Bronchus fibroblast of lung (primary cell): ENCODE measurements around the gene PPP1R1B. TPM values are rescaled to one million over a fixed set of nuclear protein-coding genes. Genes with fewer than 3 reads are reported as not detected.

Experiments
- total RNA-seq: library from RNA; depleted of rRNA; stranded (reverse); fragments of >200 nt; gene quantifications from 2 replicates; pipeline ENCODE4 v1.2.3, GENCODE V29; 2015

PPP1R1B gene
- 0.45 TPM in 1 of 2 replicates, not detected in the other for total RNA-seq

GRCh38 chr17:39626171-39627046, at the start of gene PPP1R1B:
TSS of gene PPP1R1B (plus strand) at chr17:39626952. CDS start at chr17:39627393, 441 bp downstream.

GRCh38 chr17:39607851-39608130, 19.0 kb upstream of the PPP1R1B start, which contains the start of gene NEUROD2:
TSS of gene NEUROD2 (minus strand) at chr17:39607920. CDS start at chr17:39606599, 1,321 bp downstream.

GRCh38 chr17:39636927-39637736, 10.4 kb downstream of the PPP1R1B start, which contains the start of gene STARD3:
TSS of gene STARD3 (plus strand) at chr17:39637144. CDS start at chr17:39653532, 16,388 bp downstream.

GRCh38 chr17:39664581-39665561, 38.1 kb downstream of the PPP1R1B start, which contains the start of gene TCAP:
TSS of gene TCAP (plus strand) at chr17:39665349. CDS start at chr17:39665360, 11 bp downstream.

GRCh38 chr17:39667945-39668924, 41.5 kb downstream of the PPP1R1B start, which contains the start of gene PNMT:
TSS of gene PNMT (plus strand) at chr17:39668453. CDS start at chr17:39668476, 23 bp downstream.

Other genes starting within 250 kb of the PPP1R1B start
- gene FBXL20, start 225.3 kb upstream of the PPP1R1B start, total RNA-seq: 4.7 and 4.9 TPM in 2 replicates
- 16.8 and 17.5 TPM in 2 replicates for gene MED1, start 175.7 kb upstream of the PPP1R1B start, total RNA-seq
- gene CDK12, start 165.5 kb upstream of the PPP1R1B start, total RNA-seq: 13.2 and 16.0 TPM in 2 replicates
- not detected in 2 replicates for gene NEUROD2, start 19.0 kb upstream of the PPP1R1B start, total RNA-seq
- 39.1 and 40.9 TPM in 2 replicates for gene STARD3, start 10.2 kb downstream of the PPP1R1B start, total RNA-seq
- gene TCAP, start 38.4 kb downstream of the PPP1R1B start, total RNA-seq: 0.17 and 0.30 TPM in 2 replicates
- gene PNMT, start 41.5 kb downstream of the PPP1R1B start, total RNA-seq: not detected in 2 replicates
- 7.9 and 9.1 TPM in 2 replicates for gene PGAP3, start 61.1 kb downstream of the PPP1R1B start, total RNA-seq
- gene ERBB2, start 73.1 kb downstream of the PPP1R1B start, total RNA-seq: 27.7 and 35.5 TPM in 2 replicates
- gene MIEN1, start 103.6 kb downstream of the PPP1R1B start, total RNA-seq: 71.5 and 77.4 TPM in 2 replicates
- gene GRB7, start 111.0 kb downstream of the PPP1R1B start, total RNA-seq: 0.45 and 0.84 TPM in 2 replicates
- gene IKZF3, start 237.4 kb downstream of the PPP1R1B start, total RNA-seq: not detected in 2 replicates
- not detected in 2 replicates for gene ZPBP2, start 241.2 kb downstream of the PPP1R1B start, total RNA-seq